ENCODE data around the gene VSIG10.
"Not testable (repeated sequence)": the region's sequence is repeated elsewhere in the genome, so short reads cannot be mapped to it uniquely, and the experiment has no call there.

The VSIG10 gene

DNA sequence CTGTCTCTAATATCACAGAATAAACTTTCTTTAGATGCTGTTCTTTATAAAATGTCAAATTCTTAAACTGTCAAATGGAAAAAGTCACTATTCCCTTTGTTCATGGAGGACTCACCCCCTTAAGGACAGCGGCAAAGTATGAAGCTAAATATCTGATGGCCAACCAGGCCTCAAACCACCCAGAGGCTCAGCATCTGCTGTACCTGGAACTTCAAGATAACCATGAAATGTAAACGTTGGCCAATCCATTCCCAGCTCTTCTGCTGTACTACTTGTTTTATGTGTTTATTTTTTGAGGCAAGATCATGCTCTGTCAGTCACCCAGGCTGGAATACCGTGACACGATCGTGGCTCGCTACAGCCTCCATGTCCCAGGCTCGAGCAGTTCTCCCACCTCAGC, 71.6 kb downstream of the VSIG10 start:
- no peak for DNase-seq

GRCh38 chr12:118029166-118029565, 74.6 kb downstream of the VSIG10 start:
- DNase-seq: no peak

DNA sequence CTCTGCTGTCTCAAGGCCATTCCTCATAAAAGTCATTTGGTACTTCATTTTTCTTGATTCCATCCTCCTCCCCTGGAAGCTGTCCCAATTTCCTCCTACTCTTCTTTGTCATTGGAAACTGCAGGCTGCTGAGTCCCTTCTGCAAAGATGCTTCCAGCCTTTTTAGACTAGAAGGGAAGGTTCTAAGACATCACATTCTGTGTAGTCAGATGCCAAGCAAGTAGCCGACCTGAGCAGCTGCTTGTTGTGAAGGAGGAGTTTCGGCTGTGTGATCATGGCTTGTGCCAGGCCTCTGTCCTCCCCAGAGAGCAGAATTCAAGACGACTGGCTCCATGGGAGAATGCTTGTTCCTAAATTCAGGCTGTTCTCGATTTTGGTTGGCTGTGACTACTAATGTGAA, 78.6 kb downstream of the VSIG10 start:
- no peak for DNase-seq

GRCh38 chr12:118023301-118023860, 80.4 kb downstream of the VSIG10 start:
- peak; percentile 4 for DNase-seq

GRCh38 chr12:118022728-118023109, 81.1 kb downstream of the VSIG10 start:
- DNase-seq: peak; percentile 30

DNA sequence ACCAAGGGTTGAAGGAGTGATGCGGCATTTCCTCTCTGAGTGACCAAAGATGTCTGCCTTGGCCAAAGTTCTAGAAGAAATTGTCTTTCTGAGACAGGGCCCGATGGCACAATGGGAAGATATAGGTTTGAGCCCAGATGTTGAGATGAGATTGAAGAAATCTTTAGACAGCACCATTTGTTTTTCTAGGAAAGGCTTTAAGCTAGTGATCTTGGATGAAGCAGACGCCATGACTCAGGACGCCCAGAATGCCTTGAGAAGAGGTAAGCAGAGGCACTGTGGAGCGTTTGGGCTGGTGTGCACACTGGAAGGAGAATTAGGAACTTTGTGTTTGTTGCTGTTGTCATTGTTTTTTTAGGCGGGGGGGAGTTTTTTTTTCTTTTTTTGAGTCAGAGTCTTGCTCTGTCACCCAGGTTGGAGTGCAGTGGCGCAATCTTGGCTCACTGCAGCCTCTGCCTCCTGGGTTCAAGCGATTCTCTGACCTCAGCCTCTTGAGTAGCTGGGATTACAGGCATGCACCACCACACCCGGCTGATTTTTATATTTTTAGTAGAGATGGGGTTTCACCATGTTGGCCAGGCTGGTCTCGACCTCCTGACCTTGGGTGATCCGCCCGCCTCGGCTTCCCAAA, 81.6 kb downstream of the VSIG10 start:
- DNase-seq: not testable (repeated sequence)

GRCh38 chr12:118020036-118020435, 83.8 kb downstream of the VSIG10 start:
- no peak for DNase-seq

DNA sequence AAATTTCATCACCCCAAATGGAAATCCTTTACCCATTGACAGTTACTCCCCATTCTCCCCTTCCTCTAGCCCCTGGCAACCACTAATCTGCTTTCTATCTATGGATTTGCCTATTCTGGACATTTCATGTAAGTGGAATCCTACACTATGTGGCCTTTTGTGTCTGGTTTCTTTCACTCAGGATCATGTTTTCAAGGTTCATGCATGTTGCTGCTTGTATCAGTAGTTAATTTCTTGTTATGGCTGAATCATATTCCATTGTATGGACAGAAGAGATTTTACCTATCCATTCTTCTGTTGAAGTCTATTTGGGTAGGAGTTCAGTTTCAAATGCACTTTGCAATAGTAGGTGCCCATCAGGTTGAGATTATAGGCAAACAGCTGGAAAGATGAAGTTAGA, 85.9 kb downstream of the VSIG10 start:
- DNase-seq: no peak

GRCh38 chr12:118016424-118017264, 87.2 kb downstream of the VSIG10 start, which contains the start of gene RFC5:
Gene RFC5, plus strand, starts transcription at chr12:118016703. Its CDS starts 125 bp downstream, at chr12:118016828.
- peak; percentile 98 for DNase-seq

GRCh38 chr12:118015944-118016343, 87.9 kb downstream of the VSIG10 start:
- no peak for DNase-seq

DNA sequence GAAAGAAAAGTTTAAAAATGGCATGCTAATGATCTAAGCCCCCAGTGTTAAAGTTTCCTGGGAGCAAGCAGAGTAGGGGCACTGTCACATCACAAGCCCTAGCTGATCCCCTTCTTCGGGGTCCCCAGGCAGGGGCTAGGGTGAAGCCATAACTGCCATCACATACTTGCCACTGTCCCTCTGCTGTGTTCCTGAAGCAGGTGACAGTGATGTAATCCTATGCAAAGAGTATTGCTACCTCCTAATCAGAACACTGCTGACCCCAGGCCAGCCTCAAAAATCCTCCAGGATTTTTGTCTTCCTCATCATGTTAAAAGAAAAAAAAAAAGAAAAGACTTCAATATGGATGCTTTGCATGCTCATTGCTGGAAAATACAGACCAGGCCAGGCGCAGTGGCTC, 88.5 kb downstream of the VSIG10 start:
- peak; percentile 5 for DNase-seq

All from retina (tissue), 1 donor.